ENCODE measurements around the gene HDAC4. TPM values are rescaled to one million over a fixed set of nuclear protein-coding genes. Genes with fewer than 3 reads are reported as not detected.

Gene HDAC4
- total RNA-seq, 2 donors from 2014 or later: 49.8 to 71.7 TPM

DNA sequence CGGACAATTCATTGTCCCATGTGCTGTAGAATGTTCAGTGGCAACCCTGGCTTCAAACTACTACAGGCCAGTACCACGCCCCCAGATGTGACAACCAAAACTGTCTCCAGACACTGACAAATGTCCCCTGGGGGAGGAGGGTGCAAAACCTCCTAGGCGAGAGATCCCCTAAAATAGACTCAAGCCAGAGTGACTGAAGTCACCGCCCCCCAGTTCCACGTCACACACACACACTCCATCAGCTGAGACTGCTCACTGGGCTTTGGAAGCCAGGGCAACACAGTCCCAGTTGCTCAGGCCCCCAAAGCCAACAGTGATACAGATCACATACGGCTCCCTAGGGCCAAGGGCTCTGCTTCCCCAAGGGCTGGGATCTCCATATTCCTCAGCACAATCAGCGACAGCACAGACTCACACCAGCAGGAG lies 19.1 kb downstream of the HDAC4 start:
- H3K9me3 Mint-ChIP-seq: no peaks in the 10 kb centered on the region
- no peaks in the 10 kb centered on the region for H3K27me3 Mint-ChIP-seq (ENCODE audit: low read depth)
- peak overlapping the region; percentile 96 for H3K27ac Mint-ChIP-seq
- peaks cover 1 to 2% of the 10 kb centered on the region in 2 donors for H3K36me3 Mint-ChIP-seq (ENCODE audit: insufficient read depth in 2 of 2)
- H3K4me3 Mint-ChIP-seq: peak overlapping the region; percentile 87 to 92
- H3K4me1 Mint-ChIP-seq (ENCODE audit: low read depth): peaks cover 57% of the 10 kb centered on the region
- ATAC-seq (replicated peaks in 1 of 2) (peak; percentile 52 to 55), DNase-seq (peak; percentile 43 to 48)

DNA sequence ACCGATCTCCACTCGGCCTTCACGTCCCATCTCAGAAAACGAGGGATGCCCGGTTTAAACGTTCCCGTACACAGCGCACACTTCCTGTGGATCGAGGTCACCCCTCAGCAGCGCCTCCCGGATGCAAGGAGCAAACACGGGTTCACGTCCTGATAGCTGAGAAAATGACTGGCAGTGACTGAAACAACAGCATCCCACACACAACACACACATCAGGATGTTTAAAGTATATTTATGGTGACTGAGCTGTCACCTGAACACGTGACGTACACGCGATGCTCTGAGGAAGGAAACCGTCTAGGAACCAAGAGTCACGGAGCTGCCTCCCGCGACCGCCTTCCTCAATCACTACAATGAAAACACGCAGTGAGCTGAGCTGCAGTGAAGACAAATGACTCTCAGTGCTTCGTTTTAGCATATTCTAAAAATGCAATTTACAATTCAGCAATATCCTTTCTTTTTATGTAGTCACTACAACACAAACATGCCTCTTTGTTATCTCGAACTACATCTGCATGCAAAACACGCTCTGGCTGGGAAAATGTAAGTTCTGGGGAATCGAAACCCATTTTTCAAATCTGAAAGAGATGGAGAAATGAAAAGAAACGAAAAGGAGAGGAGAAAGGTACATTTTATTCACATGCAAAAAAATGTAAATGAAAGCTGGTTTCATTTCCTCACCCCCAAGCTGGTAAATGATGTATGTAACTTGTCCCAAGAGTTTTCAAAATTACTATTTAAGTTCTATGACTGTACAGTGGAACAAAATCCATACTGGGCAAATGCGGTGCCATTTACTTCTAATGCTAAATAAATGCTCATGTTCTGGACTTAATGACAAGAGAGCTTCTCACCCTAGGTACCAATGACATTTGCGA lies 19.8 kb downstream of the HDAC4 start:
- peak; percentile 72 to 77 for DNase-seq
- peak overlapping the region; percentile 96 for H3K27ac Mint-ChIP-seq
- peak; percentile 85 to 86 for ATAC-seq (replicated peaks in 1 of 2)
- peak overlapping the region; percentile 87 to 92 for H3K4me3 Mint-ChIP-seq
- no peaks in the 10 kb centered on the region for H3K27me3 Mint-ChIP-seq (ENCODE audit: low read depth)
- H3K4me1 Mint-ChIP-seq (ENCODE audit: low read depth): peaks cover 57% of the 10 kb centered on the region
- H3K9me3 Mint-ChIP-seq: no peaks in the 10 kb centered on the region
- H3K36me3 Mint-ChIP-seq (ENCODE audit: insufficient read depth in 2 of 2): peaks cover 1 to 2% of the 10 kb centered on the region in 2 donors

DNA sequence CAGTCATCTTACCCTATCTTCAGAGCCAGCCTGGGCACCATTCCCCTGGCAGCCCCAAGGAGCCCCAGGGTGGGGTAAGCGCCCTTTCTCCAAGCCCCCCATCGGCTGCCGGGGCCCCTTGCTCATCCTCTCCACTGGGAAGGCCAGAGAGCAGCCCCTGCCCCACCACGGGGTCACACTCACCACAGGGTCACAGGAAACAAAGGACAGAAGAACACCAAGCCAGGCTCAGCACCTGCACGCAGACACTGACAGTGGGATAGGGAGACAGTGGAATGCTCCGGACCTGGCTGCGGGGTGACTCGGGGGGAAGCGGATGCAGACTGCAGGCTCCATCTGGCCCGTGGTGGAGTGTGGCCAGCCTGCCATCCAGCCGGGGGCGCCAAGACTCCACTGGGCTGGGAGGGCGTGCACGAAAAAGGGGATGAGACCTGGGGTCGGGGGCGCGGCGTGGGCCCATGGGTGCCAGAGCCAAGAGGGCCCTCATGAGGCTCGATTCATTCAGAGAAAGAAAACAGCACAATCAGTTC lies 21.1 kb downstream of the HDAC4 start:
- Mint-ChIP-seq H3K27ac (no peak overlapping the region), H3K9me3 (no peaks in the 10 kb centered on the region), H3K36me3 (ENCODE audit: insufficient read depth in 2 of 2) (peaks cover 1 to 2% of the 10 kb centered on the region in 2 donors), H3K4me3 (peak overlapping the region; percentile 44 to 45), H3K27me3 (ENCODE audit: low read depth) (no peaks in the 10 kb centered on the region), H3K4me1 (ENCODE audit: low read depth) (peaks cover 57% of the 10 kb centered on the region)
- DNase-seq: no peak
- ATAC-seq (replicated peaks in 1 of 2): no peak

DNA sequence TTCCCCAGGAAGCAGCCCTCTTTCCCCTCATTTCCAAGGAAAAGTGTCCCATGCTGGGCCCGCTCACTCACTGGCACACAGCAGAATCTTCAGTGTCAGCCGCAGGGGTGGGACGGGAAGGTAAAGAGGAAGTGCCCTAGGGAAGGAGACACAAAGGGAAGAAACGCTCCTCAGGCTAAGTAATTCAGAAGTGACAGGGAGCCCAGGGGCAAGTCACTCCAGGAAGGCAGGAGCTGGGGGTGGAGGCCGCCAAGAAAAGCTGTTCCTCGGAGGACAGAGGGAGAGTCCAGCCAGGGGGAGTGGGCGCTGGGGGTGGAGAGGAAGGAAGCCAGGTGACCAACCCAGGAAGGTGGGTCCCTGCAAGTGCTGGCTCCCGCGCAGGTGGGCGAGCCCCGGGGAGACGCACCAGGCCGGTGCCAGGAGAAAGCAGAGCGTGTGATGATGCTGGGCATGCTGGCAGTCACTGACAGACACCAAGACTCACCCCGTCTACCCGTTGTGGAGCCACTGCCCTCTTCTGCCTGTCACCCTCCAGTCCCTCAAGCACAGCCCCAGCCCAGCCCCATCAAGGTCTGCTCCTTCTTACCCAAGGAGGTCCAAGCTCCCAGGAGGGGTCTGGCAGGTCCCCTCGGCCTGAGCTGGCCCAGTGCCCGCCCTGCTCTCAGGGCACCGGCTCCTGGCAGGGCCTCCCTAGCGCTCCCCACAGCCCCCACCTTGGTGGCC lies 21.7 kb downstream of the HDAC4 start:
- Mint-ChIP-seq H3K27ac (no peak overlapping the region), H3K4me1 (ENCODE audit: low read depth) (peaks cover 57% of the 10 kb centered on the region), H3K27me3 (ENCODE audit: low read depth) (no peaks in the 10 kb centered on the region), H3K4me3 (no peak overlapping the region), H3K36me3 (ENCODE audit: insufficient read depth in 2 of 2) (peaks cover 1 to 2% of the 10 kb centered on the region in 2 donors), H3K9me3 (no peaks in the 10 kb centered on the region)
- DNase-seq (no peak), ATAC-seq (replicated peaks in 1 of 2) (no peak)

- no peaks in the 10 kb centered on the region for H3K27me3 Mint-ChIP-seq (ENCODE audit: low read depth)
- H3K27ac Mint-ChIP-seq: no peak overlapping the region
- peaks cover 1 to 2% of the 10 kb centered on the region in 2 donors for H3K36me3 Mint-ChIP-seq (ENCODE audit: insufficient read depth in 2 of 2)
- H3K4me1 Mint-ChIP-seq (ENCODE audit: low read depth): peaks cover 53% of the 10 kb centered on the region
- H3K4me3 Mint-ChIP-seq: no peak overlapping the region
- ATAC-seq (replicated peaks in 1 of 2): no peak
- H3K9me3 Mint-ChIP-seq: no peaks in the 10 kb centered on the region
- DNase-seq: no peak
These were observed 22.6 kb downstream of the HDAC4 start for GRCh38 chr2:239378021-239378917.

DNA sequence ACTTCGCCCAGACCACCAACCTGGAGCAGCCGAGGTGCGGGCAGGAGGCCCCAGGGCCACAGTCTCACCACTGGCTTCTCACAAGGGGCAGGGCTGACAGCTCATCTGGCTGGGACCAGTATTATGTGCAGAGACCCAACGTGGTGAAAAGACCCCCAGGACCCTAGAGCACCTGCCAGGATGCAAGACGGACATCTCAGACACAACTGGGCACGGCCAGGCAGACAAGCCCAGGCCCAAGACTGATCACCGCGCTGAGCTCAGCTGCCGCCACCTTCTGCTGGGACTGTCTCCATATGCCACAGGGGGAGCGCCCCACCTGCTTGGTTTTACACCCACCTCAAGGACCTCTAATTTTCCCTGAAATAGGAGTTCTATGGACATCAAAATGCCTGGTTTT lies 23.2 kb downstream of the HDAC4 start:
- peaks cover 1 to 2% of the 10 kb centered on the region in 2 donors for H3K36me3 Mint-ChIP-seq (ENCODE audit: insufficient read depth in 2 of 2)
- H3K27me3 Mint-ChIP-seq (ENCODE audit: low read depth): no peaks in the 10 kb centered on the region
- H3K4me3 Mint-ChIP-seq: no peak overlapping the region
- no peaks in the 10 kb centered on the region for H3K9me3 Mint-ChIP-seq
- peaks cover 46% of the 10 kb centered on the region for H3K4me1 Mint-ChIP-seq (ENCODE audit: low read depth)
- H3K27ac Mint-ChIP-seq: no peak overlapping the region
- DNase-seq: no peak
- no peak for ATAC-seq (replicated peaks in 1 of 2)

- ATAC-seq (replicated peaks in 1 of 2) (no peak), DNase-seq (no peak)
- Mint-ChIP-seq H3K4me1 (ENCODE audit: low read depth) (peaks cover 40% of the 10 kb centered on the region), H3K27ac (no peak overlapping the region), H3K4me3 (no peak overlapping the region), H3K27me3 (ENCODE audit: low read depth) (no peaks in the 10 kb centered on the region), H3K36me3 (ENCODE audit: insufficient read depth in 2 of 2) (peaks cover 1 to 2% of the 10 kb centered on the region in 2 donors), H3K9me3 (no peaks in the 10 kb centered on the region)
These were observed 23.8 kb downstream of the HDAC4 start for GRCh38 chr2:239376942-239377531.

DNA sequence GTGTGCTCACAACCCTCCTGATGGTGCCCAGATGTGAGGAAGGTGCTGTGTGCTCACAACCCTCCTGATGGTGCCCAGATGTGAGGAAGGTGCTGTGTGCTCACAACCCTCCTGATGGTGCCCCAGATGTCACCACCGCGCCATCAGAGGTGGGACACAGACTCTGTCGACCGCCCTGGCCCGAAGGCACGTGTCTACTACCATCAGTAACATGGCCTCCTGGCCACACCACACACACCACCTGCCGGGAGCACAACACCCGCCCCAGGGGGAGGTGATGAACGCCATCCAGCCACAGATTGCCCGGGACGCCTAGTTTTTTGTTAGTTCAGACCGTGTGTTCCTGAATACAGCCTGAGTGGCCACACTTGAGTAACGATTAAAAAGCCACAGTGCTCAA lies 24.5 kb downstream of the HDAC4 start:
- peaks cover 1 to 2% of the 10 kb centered on the region in 2 donors for H3K36me3 Mint-ChIP-seq (ENCODE audit: insufficient read depth in 2 of 2)
- no peaks in the 10 kb centered on the region for H3K9me3 Mint-ChIP-seq
- H3K4me3 Mint-ChIP-seq: no peak overlapping the region
- ATAC-seq (replicated peaks in 1 of 2) (no peak), DNase-seq (no peak)
- no peak overlapping the region for H3K27ac Mint-ChIP-seq
- H3K27me3 Mint-ChIP-seq (ENCODE audit: low read depth): no peaks in the 10 kb centered on the region
- peaks cover 33% of the 10 kb centered on the region for H3K4me1 Mint-ChIP-seq (ENCODE audit: low read depth)

GRCh38 chr2:239375278-239376061 lies 25.4 kb downstream of the HDAC4 start:
- DNase-seq: no peak
- Mint-ChIP-seq H3K36me3 (ENCODE audit: insufficient read depth in 2 of 2) (no peaks in the 10 kb centered on the region), H3K4me1 (ENCODE audit: low read depth) (peaks cover 25% of the 10 kb centered on the region), H3K4me3 (no peak overlapping the region), H3K27ac (no peak overlapping the region), H3K27me3 (ENCODE audit: low read depth) (no peaks in the 10 kb centered on the region), H3K9me3 (no peaks in the 10 kb centered on the region)
- ATAC-seq (replicated peaks in 1 of 2): no peak

GRCh38 chr2:239374896-239375277 lies 25.9 kb downstream of the HDAC4 start:
- no peaks in the 10 kb centered on the region for H3K9me3 Mint-ChIP-seq
- no peak overlapping the region for H3K27ac Mint-ChIP-seq
- no peak for ATAC-seq (replicated peaks in 1 of 2)
- H3K27me3 Mint-ChIP-seq (ENCODE audit: low read depth): no peaks in the 10 kb centered on the region
- no peak overlapping the region for H3K4me3 Mint-ChIP-seq
- DNase-seq: no peak
- peaks cover 21% of the 10 kb centered on the region for H3K4me1 Mint-ChIP-seq (ENCODE audit: low read depth)
- peaks cover 0 to under 1% of the 10 kb centered on the region in 2 donors for H3K36me3 Mint-ChIP-seq (ENCODE audit: insufficient read depth in 2 of 2)

- H3K4me3 Mint-ChIP-seq: no peak overlapping the region
- no peak for DNase-seq
- peaks cover 0 to 2% of the 10 kb centered on the region in 2 donors for H3K36me3 Mint-ChIP-seq (ENCODE audit: insufficient read depth in 2 of 2)
- H3K9me3 Mint-ChIP-seq: no peaks in the 10 kb centered on the region
- no peak for ATAC-seq (replicated peaks in 1 of 2)
- no peak overlapping the region for H3K27ac Mint-ChIP-seq
- H3K4me1 Mint-ChIP-seq (ENCODE audit: low read depth): peaks cover 7% of the 10 kb centered on the region
- no peaks in the 10 kb centered on the region for H3K27me3 Mint-ChIP-seq (ENCODE audit: low read depth)
These were observed 28.0 kb downstream of the HDAC4 start for GRCh38 chr2:239372835-239373234.

All from activated T-cell treated with anti-CD3 and anti-CD28 coated beads, Interleukin-2, amount 50 U/mL, for 72 hours (primary cell).